A204.1 (cell line): Measurements from ENCODE around the gene MIDN.
"Not testable (repeated sequence)": the region's sequence is repeated elsewhere in the genome, so short reads cannot be mapped to it uniquely, and the experiment has no call there.

Experiments used
- FAIRE-seq: peaks from 2 replicates; lab custom pipeline; 2012; peaks lifted over from hg19 to GRCh38; lab: Jason Lieb, UNC

MIDN gene

DNA sequence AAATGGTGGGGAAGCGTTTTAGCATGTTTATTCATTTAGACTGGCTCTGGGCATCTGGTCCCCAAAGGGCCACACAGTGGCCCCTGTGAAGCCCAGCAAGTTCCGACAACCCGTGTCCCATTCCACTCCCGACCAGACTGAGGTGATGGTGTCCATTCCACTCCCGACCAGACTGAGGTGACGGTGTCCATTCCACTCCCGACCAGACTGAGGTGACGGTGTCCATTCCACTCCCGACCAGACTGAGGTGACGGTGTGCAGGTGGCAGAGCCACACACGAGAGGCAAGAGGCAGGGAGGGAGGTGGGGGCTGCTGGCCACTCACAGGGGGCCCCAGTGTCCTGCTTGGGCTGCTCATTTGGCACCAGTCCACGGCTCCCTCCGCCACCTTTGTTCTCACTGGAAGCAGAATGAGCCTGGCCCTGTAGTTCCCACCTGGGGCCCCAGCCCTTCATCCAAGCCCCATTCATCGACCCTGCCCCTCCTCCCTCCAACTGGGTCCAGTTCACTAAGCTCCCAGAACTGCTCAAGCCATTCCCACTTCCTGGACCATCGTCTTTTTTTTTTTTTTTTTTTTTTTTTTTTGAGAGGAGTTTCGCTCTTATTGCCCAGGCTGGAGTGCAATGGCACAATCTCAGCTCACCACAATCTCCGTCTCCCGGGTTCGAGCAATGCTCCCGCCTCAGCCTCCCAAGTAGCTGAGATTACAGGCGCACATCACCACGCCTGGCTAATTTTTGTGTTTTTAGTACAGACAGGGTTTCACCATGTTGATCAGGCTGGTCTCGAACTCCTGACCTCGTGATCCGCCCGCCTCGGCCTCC is 1.9 kb upstream of the MIDN start:
- FAIRE-seq: not testable (repeated sequence)

DNA sequence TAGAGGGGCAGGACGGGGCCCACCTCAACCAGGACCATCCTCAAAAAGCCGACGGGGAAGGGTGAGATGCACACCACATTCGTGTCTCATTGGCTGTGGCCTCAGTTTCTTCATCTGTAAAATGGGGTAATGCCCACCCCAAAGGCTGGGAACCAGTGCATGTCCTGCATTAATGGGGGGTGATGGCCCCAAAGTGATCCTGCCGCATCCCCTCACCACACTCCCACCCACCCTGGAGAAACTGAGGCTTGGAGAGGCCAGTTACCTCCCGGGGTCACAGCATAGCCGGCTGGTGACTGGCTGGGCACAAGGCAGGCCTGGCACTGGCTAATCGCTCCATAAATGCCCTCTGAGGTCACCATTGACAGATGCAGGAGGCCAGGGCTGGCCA is 640 bp upstream of the MIDN start:
- no peak for FAIRE-seq

DNA sequence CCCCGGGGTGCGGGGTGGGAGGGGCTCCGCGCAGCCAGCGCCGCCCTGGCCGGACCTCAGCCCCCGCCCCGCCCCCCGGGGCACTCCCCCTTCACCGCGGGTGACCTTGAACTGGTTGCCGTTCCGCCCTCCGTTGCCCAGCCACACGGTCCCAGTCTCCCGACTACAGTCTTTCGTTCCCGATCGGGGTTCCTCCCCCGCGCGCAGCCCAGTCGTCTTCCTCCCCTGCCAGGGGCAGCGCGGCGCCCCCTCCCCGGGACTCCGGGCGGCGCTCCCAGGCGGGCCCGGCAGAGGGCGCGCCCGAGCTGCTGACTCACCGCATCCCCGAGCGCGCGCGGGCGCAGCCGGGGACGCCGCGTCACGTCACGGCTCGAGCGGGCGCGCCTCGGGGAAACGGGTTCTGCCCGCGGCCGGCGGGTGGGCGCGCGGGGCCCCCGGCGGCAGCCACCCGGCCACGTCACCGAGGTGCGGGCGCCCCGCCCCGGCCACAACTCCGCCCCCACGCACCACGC is 459 bp downstream of the MIDN start:
- no peak for FAIRE-seq

DNA sequence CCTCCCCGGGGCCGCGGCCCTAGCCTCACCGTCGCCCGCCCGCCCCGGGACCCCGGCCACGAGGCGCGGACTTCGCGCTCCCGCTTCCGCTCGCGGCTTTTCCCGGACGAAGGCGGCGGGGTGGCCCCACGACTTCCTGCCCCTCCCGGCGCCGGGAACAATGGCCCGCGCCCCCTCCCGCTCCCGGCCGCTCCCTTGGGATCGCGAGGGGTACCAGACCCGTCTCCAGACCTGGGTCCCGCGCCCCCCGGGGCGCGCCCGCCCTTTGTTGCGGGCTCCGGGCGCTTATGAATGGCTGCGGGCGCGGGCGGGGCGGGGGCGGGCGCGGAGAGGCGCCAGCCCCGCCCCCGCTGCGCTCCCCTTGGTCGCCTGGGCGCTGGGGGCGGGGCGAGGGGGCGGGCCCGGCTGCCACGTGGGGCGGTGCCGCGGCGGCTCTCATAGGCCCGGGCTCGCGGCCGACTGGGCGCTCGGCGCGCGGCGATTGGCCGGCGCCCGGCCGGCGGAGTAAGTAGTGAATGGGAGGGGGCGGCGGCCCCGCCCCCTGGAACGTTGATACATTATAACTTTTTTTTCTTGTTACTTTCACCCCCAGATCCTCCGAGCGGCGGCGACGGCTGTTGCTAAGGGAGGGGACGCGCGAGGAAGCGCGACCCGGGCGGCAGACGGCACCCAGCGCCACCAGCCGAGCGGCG is 1.1 kb downstream of the MIDN start:
- FAIRE-seq: no peak

DNA sequence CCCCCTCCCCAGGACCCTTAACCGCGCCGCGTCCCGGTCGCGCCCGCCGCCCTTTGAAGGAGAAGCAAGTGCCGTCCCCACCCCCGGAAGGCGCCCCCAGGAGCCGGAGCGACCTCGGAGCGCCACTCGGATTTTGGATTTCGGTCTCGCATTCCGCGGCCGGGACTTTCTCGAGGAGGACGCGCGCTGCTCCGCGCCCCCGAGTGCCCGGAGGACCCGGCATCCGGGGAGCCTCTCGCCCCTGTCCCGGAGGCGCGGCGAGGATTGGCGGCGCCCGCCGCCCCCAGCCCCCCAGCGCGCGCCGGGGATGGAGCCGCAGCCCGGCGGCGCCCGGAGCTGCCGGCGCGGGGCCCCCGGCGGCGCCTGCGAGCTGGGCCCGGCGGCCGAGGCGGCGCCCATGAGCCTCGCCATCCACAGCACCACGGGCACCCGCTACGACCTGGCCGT is 1.6 kb downstream of the MIDN start:
- no peak for FAIRE-seq

DNA sequence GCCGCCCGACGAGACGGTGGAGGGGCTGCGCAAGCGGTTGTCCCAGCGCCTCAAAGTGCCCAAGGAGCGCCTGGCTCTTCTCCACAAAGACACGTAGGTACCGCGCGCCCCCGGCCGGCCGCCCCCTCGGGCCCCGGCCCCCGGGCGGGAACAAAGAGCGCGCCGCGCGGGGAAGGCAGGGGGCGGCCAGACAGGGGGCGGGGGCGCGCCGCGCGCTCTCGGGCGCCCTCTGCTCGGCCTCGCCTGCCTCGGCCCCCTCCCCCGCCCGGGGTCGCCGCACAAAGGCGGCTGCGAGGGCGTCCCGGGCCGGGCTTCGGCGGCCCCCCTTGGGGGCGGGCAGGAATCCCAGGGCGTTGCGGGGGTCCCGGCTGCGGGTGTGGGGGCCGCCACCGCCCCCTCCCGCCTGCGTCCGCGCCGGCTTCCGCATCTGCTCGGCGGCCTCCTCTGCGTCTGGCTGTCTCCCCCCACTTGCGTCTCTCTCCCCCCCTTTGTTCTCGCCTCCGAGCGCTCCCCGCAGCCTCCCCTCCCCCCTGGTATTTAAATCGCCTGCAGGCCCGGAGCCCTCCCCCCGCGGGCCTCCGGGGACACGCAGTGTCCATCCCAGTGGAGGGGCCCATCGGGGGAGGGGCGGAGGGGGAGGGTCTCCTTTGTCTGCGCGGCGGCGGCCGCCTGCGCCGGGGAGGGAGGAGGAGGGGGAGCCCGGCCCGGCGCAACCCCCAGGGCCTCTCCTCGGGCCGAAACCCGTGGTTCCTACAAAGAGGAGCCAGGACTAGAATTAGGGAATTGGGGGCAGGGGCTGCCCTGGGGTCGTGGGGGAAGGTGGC is 2.3 kb downstream of the MIDN start:
- FAIRE-seq: no peak

DNA sequence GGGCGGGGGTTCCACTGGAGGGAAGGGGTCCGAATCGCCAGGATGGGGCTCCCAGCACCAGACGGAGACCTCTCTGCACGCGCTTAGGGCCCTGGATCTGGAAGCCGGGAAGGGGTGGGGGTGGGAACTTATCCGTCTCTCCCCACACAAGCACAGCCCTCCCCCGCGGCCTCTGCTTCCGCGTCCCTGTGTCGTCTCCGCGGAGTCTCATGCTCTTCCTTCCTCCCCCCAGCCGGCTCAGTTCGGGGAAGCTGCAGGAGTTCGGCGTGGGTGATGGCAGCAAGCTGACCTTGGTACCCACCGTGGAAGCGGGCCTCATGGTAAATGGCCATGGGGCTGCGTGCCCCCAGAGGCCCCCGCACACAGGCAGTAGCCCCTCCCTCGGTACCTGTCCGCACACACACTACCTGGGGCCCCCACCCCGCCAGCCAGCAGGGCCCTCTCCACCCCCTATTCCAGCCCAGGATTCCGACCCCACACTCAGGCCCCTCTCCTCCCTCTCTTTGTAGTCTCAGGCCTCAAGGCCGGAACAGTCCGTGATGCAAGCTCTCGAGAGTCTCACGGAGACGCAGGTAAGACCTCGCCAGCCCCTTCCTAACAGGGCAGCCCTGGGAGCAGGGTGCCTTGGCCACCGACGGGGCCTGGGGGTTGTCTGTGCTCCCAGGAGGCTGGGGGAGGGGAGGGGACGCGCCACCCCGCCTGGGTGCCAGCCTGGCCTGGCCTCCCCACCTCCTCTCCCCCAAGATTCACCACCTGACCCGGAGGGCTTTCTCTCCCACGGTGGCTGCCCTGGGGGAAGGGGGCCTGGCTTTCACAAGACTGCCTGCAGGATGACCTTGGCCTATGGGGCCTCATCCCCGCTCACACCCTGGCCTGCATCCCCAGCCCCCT is 3.2 kb downstream of the MIDN start:
- no peak for FAIRE-seq

DNA sequence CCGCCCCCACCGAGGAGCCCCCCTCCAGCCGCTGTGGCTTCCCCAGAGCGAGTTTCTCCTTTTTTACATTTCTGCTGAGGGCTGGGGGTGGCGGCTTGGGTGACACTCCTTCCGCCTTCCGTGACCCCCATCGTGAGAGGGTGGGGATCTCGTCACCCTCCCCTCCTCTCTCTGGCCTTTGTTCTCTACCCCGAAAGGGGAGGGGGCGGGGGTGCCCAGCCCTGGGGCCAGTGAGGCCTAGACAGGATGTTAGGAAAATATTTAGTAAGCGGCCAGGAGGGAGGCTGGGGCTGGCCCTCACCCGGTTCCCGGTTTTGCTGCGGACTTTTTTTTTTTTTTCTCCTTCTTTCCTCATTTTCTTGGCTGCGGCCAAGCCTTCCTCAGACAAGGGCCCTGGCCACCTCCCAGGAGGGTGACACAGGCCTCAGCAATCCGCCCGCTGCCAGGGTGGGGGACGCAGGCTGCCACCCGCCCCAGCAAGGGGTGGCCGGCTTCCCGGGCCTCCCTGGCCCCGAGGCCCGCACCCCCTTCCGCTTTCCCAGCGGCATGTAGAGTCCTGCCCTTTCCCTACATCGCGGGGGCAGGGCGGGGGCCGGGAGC is 3.9 kb downstream of the MIDN start:
- FAIRE-seq: no peak

DNA sequence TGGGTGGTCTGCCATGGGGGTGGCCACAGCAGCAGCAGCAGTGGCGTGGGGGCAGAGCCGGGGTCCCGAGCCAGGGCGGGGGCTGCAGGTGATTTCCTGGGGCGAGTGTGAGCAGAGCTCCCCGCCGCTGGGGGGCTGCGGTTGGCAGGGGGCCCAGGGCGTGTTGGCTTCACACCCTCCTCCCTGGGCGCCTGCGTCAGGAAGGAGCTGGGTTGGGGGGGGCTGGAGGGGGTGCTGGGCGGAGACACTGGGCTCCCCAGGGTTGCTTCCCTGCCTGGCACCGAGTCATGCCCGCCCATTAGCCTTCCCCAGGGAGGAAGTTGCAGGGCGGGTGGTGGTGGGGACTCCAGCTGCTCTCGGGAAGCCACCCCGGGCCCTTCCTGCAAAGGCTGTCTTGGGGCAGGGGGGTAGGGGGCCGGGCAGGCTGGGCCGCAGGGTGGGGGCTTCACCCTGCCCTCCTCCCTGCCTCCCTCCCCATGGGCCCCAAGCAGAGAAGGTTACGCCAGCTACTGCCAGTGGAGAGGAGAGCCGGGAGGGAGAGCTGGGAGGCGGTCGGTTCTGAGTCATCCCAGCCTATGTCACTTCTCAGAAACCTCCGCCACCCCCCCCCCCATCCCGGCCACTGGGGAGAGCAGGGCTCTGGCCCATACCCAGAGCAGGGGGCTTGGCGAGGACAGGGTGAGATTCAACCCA is 4.6 kb downstream of the MIDN start:
- FAIRE-seq: no peak

DNA sequence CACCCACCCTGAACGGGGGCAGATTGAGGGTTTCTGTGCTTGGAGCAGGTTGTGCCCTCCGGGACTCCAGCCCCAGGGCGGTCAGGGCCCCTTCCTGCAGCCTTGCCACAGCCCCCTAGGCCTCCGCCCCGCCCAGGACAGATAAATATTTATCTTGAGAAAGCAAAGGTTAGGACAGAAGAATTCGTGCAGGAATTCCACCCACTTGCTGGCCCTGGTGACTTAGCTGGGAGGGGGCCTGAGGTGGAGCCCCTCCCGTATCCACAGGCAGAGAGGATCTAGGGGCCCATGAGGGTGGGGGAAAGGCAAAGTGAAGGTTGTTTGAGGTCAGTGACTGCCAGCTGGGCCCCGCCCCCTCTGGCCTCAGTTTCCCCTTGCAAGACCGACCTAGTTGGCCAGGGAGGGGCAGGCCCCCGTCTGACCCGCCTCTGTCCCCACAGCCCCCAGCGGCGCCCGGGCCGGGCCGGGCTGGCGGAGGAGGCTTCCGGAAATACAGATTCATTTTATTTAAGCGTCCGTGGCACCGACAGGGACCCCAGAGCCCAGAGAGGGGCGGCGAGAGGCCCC is 5.2 kb downstream of the MIDN start:
- FAIRE-seq: no peak

DNA sequence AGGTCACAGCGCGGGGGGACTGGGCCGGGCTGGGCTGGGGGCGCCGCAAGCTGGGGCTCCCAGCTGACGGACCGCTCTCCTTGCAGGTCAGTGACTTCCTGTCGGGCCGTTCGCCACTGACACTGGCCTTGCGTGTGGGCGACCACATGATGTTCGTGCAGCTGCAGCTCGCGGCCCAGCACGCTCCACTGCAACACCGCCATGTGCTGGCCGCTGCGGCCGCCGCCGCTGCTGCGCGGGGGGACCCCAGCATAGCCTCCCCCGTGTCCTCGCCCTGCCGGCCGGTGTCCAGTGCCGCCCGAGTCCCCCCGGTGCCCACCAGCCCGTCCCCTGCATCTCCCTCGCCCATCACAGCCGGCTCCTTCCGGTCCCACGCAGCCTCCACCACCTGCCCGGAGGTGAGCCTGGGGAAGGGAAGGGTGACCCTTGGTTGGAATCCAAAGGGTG is 5.7 kb downstream of the MIDN start:
- no peak for FAIRE-seq

DNA sequence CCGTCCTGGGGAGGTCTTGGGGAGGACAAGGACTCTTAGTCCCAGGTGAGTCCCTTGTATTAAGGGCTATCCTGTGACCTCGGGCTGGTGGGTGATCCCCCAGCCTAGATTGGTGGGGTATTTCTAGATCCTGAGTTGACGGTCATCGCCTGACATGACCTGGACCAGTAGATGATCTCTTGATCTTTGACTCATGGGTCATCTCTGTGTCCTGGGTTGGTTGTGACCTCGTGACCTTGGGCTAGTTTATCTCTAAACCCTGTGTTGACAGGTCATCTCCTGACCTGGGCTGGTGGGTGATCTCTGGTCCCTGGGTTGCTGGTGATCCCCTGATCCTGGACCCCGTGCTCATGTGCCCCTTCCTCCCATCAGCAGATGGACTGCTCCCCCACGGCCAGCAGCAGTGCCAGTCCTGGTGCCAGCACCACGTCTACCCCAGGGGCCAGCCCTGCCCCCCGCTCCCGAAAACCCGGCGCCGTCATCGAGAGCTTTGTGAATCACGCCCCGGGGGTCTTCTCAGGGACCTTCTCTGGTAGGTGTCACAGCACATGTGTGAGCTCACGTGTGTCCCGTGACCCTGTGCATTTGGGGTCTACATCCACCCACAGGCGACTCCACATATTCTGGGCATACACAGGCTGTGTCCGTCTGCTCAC is 6.3 kb downstream of the MIDN start:
- FAIRE-seq: no peak

DNA sequence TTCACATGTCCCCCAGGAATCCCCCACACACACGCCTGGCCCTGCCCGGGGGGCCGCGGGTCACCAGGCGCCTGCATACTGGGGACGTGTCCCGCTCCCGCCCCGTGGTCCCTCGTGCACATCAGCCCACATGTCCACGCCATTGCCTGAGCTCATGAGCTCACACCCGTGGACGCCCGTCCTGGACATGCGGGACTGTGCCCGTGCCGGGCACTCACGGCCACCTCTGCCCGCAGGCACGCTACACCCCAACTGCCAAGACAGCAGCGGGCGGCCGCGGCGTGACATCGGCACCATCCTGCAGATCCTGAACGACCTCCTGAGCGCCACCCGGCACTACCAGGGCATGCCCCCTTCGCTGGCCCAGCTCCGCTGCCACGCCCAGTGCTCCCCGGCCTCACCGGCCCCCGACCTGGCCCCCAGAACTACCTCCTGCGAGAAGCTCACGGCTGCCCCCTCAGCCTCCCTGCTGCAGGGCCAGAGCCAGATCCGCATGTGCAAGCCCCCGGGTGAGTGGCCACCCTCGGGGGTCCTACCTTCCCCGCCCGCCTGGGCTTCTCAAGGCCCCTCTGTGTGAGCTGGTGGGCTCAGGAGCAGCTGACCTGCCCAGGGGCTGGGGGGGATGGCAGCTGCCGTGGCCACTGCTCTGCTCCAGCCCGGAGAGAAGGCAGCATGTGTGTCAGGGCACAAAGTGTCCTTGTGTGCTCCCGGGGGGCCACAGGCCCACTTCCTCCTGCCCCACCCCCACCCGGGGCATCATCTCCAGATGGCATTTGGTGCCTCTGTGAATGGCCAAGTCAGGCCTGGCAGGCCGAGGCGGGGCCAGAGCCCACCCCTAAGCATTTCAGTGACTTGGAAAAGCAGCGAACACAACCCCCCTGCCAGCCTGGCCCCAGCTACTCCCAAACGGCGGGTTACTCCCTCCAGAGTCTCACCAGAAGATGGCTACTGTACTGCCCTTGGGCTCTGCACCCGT is 7.1 kb downstream of the MIDN start:
- no peak for FAIRE-seq

DNA sequence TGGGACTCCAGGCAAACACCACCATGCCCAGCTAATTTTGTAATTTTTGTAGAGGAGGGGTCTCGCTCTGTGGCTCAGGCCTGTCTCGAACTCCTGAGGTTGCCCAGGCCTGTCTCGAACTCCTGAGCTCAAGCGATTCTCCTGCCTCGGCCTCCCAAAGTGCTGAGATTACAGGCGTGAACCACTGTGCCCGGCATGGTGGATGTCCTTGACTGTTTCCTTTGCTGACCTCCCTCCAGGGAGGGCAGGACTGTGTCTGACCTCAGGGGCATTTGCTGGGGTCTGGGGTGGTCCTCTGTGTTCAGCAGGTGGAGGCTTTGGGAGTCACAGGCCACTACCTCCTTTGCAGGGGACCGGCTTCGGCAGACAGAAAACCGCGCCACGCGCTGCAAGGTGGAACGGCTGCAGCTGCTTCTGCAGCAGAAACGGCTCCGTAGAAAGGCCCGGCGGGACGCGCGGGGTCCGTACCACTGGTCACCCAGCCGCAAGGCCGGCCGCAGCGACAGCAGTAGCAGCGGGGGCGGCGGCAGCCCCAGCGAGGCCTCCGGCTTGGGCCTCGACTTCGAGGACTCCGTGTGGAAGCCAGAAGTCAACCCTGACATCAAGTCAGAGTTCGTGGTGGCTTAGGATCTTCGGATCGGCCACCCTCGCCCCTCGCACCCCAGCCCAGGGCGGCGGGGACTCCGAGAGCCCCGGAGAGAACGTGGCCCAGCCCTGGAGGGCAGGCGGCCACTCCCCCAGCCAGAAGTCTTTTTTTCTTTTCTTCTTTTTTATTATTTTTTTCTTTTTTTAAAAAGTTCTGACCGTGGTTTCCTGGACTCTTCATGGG is 8.5 kb downstream of the MIDN start:
- FAIRE-seq: no peak

DNA sequence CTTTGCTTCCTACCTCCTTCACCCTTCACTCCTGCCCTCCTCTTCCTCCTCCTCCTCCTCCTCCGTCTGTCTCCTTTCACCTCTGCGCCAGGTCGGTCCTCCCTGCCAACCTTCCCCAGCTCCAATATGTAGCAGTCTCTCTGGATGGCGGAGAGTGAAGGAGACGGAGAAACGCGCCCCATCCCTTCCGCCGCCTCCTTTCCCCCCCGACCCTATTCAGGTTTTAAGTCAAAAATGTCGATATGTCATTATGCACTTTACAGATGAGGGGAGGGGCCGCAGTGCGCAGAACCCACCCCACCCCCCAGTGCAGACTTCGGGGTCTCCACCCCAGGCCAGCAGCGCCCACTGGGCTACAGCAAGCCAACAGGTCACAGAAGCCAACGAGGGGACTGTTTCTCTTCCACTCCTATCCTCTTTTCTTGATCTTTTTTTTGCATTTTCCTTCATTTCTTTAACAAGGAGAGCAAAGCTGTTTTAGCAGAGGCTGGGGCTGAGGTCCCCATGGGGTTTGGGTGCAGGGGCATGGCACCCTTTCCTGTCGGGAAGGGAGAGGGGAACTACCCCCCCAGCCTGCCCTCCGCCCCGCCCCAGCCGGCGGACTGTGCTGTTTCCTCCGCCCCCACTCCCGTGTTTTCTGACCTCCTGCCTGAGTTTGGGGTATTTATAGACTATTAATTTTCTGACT is 9.2 kb downstream of the MIDN start:
- no peak for FAIRE-seq

DNA sequence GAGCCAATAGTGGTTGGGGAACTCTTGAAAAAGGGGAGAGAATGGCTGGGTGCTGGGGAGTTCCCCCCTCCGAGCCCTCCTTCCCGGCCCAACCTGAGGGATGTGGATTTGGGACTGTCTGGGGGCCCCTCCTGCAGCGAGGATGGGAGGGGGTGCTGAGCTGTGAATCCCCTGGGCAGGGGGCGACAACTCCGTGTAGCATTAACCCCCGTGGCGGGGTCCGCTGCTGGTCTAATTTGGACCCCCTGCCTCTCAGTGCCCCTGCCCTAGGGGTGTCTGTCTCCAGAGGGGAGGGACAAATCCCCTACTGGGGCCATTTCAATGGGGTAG is 9.7 kb downstream of the MIDN start:
- no peak for FAIRE-seq

DNA sequence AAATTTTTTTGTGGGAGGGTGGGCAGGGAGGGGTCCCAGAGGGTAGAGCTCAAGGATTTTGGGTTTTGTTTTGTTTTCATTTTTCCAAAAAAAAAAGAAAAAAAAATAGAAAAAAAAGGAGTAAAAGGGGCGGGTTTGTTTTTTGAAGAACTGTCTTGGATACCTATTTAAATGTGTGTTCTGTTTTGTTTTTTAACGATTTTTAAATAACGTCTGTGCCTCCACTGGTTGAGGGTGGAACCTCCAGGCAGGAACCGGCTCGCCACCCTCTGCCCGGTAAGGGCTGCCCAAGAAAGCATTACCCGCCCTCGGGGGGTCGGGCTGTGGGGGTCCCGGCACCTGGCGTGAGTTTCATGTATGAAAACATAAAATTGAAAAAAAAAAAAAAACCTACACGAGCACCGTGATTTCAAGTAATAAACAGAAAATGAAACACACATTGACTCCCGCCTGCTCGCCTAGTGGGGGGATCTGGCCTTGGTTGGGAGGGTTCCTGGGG is 10.4 kb downstream of the MIDN start:
- FAIRE-seq: no peak
